Gastrocnemius medialis (tissue), 4 donors: Measurements from ENCODE around the gene GRIK4. TPM values are rescaled to one million over a fixed set of nuclear protein-coding genes. Genes with fewer than 3 reads are reported as not detected.

Experiments
- ATAC-seq, 2 donors: fragments of 150-250 bp; one replicate each; pipeline ENCODE4 v1.9.1; 2016
- DNase-seq, 2 donors: peaks; one replicate each; pipeline ENCODE4 v3.0.0-alpha.2; 2019
- H3K27ac ChIP-seq, 4 donors: fragments of 200-600 bp; sonication (generic); 1 replicate in 1 of 4; 2 replicates in 3 of 4; pipeline ENCODE4 v1.5.1; 2016 to 2018; ENCODE audit warnings: mild to moderate bottlenecking in 2 of 4, moderate library complexity in 1 of 4
- H3K27me3 ChIP-seq, 3 donors: fragments of 200-600 bp; sonication (generic) in 2 of 3; 1 replicate in 1 of 3; 2 replicates in 2 of 3; pipeline versions ENCODE4 v1.5.1 to v1.6.0; 2016 to 2019; ENCODE audit warnings: mild to moderate bottlenecking in 1 of 3, moderate library complexity in 1 of 3
- H3K36me3 ChIP-seq, 2 donors: fragments of 200-600 bp; sonication (generic) in 1 of 2; one replicate each; pipeline ENCODE4 v1.5.1; 2017 to 2018
- H3K4me1 ChIP-seq, 2 donors: fragments of 200-600 bp; sonication (generic) in 1 of 2; one replicate each; pipeline ENCODE4 v1.5.1; 2016 to 2017; ENCODE audit warnings: mild to moderate bottlenecking in 2 of 2
- H3K4me3 ChIP-seq, 4 donors: fragments of 200-600 bp; sonication (generic) in 3 of 4; 1 replicate in 1 of 4; 2 replicates in 3 of 4; pipeline ENCODE4 v1.5.1; 2016 to 2019; ENCODE audit warnings: mild to moderate bottlenecking in 2 of 4
- H3K9me3 ChIP-seq, 3 donors: fragments of 200-600 bp; sonication (generic) in 2 of 3; 1 replicate in 1 of 3; 2 replicates in 2 of 3; pipeline ENCODE4 v1.5.1; 2016 to 2019
- POLR2A ChIP-seq, 2 donors: fragments of 450-650 bp; IDR thresholded peaks; one replicate each; pipeline ENCODE4 v1.6.1; 2017; ENCODE audit warnings: antibody characterized with exemption in 2 of 2, mild to moderate bottlenecking in 2 of 2, moderate library complexity in 2 of 2
- in situ Hi-C, 4 donors: fragments of 200-750 bp; cut with MboI; loops; one replicate each; pipeline versions ENCODE4 v1.15.0 to v1.8.0; 2017; ENCODE audit warnings: low sequenced_read_pairs in 4 of 4
- intact Hi-C: fragments of 100-400 bp; cut with DNase I; formaldehyde crosslinking; loops from one replicate; pipeline ENCODE4 v1.15.1; 2023; ENCODE audit warnings: low total_unique reads
- total RNA-seq, 4 donors: library from RNA; depleted of rRNA; stranded (reverse); fragments of >200 nt; gene quantifications; one replicate each; pipeline versions ENCODE4 v1.1.0 to v1.2.3, GENCODE V29; 2016
- TF ChIP-seq, protein P1 (sequence below), 5 experiments: fragments of 450-650 bp in 3 of 5; fragments of 200-600 bp in 2 of 5; sonication (generic) in 2 of 5; IDR thresholded peaks in 4 of 5; conservative IDR thresholded peaks in 1 of 5; 1 replicate in 4 of 5; 2 replicates in 1 of 5; pipeline ENCODE4 v1.5.1; 2016 to 2019; ENCODE audit warnings: antibody characterized with exemption in 5 of 5, mild to moderate bottlenecking in 3 of 5, moderate library complexity in 3 of 5

GRIK4 gene
- total RNA-seq, 4 donors from 2014 or later: 0.42 TPM; not detected in 3

DNA sequence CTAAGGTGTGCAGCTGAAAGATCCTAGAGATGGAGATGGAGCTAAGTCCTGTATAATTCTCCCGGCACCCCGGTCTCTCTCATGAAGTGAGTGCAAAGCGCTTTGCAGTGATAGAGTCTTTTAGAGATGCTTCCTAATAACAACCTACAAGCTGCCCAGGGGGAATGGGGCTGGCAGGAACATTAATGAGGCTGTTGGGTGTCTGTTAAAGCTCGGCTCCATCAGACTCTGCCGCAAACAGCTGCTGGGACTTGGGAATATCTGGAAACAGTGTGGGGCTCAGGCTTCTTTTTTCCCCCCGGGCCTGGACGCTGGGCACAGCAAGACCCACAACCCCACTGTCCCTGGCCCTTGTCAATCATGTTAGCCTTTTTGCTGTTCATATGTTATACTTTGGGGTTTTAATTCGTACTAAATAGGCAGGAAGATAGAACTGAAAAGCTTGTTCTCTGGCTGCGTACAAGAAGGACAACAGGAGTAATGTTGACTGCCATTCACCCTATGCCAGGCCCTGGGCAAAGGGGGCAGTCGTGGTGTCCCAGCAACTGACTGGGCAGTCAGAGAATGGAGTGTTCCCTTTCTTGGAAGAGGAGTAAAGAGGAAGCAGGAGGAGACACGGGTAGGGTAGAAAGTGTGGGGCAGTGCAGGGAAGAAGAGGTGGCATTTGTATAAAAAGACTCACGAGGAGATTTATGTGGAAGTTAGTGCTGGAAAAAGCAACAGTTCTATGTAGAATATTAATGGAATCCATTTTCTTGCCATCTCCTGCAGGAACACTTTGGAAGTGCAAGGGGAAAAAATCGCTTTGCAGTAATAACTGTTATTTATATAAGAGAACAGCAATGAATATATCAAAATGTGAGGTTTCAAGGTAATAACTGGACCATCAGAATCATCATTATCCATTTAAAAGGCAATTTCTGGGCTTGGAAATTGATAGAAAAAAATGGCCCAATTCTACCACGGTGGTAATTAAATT lies 232.8 kb downstream of the GRIK4 start:
- no peak for ATAC-seq
- in situ Hi-C loops (no loop called here), intact Hi-C loops (no loop called here)
- TF ChIP-seq, protein P1, sequence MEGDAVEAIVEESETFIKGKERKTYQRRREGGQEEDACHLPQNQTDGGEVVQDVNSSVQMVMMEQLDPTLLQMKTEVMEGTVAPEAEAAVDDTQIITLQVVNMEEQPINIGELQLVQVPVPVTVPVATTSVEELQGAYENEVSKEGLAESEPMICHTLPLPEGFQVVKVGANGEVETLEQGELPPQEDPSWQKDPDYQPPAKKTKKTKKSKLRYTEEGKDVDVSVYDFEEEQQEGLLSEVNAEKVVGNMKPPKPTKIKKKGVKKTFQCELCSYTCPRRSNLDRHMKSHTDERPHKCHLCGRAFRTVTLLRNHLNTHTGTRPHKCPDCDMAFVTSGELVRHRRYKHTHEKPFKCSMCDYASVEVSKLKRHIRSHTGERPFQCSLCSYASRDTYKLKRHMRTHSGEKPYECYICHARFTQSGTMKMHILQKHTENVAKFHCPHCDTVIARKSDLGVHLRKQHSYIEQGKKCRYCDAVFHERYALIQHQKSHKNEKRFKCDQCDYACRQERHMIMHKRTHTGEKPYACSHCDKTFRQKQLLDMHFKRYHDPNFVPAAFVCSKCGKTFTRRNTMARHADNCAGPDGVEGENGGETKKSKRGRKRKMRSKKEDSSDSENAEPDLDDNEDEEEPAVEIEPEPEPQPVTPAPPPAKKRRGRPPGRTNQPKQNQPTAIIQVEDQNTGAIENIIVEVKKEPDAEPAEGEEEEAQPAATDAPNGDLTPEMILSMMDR (IDR thresholded peaks at IDR 0.05 in 4 of 5, conservative IDR thresholded peaks at IDR 0.05 in 1 of 5): no peak
- TF ChIP-seq POLR2A (IDR thresholded peaks at IDR 0.05): no peak
- H3K36me3 ChIP-seq: no peaks in the 10 kb centered on the region
- H3K27me3 ChIP-seq: peaks cover 0 to 9% (median 0%) of the 10 kb centered on the region in 3 donors
- no peak overlapping the region for H3K4me3 ChIP-seq
- no peaks in the 10 kb centered on the region for H3K9me3 ChIP-seq
- DNase-seq: no peak
- no peak overlapping the region for H3K27ac ChIP-seq
- no peaks in the 10 kb centered on the region for H3K4me1 ChIP-seq

DNA sequence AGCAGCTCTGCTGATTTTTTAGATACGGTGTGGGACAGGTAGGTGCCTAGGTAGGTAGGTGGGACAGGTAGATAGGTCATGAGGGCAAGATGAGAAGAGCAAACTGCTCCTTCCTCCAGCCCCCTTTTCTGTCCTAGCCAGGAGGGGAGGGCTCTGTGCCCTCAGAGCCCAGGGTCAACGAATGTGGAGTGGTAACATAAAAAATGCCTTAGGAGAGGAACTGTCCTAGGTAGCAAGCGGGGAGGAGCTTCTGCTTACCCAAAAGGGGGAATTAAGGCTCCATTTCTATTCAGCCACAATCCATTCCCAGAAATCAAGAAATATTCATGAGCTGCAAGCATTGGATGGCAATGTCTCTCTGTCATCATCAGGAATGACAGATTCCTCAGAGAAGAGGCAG lies 234.8 kb downstream of the GRIK4 start:
- ATAC-seq (no peak), DNase-seq (no peak)
- Histone ChIP-seq H3K4me3 (no peak overlapping the region), H3K36me3 (no peaks in the 10 kb centered on the region), H3K27ac (no peak overlapping the region), H3K4me1 (no peaks in the 10 kb centered on the region), H3K27me3 (peaks cover 0 to 9% (median 0%) of the 10 kb centered on the region in 3 donors), H3K9me3 (no peaks in the 10 kb centered on the region)
- TF ChIP-seq, protein P1 (IDR thresholded peaks at IDR 0.05 in 4 of 5, conservative IDR thresholded peaks at IDR 0.05 in 1 of 5): no peak
- TF ChIP-seq POLR2A (IDR thresholded peaks at IDR 0.05): no peak
- in situ Hi-C loops (no loop called here), intact Hi-C loops (no loop called here)

DNA sequence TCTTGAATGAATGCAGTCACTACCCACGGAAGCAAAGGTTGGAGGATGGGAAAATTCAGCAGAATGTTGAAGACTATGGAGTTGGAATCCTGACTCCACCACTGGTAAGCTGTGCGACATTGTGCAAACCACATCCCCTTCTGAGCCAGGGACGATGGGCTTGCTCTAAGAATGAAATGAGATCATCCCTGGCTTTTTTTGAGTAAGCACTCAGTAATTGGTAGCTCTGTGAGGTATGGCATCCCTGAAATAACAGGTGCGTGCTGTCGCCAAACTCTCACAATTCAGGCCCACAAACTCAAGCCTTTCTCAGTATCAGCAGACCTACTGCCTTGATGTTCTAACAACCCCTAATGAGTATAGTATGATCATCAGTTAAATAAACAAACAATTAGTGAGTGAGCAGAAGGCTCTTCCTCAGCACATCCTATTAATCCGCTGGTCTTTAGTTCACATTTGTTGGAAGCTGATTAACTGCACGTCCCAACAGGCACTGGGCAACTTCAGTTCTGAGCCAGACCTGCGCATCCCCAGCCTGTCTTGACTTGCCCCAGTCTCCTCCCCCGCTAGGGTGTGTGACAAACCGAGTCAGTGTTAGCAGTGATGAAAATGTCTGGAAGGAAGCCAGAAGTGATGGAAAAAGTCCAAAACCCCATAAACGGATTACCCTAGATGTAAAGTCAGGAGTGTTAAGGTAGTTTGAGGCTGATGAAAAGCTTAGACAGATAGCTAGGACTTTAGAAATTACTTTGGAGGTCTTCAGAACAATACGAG lies 235.5 kb downstream of the GRIK4 start:
- H3K4me1 ChIP-seq: no peaks in the 10 kb centered on the region
- DNase-seq (no peak), ATAC-seq (no peak)
- peaks cover 0 to 7% (median 0%) of the 10 kb centered on the region in 3 donors for H3K27me3 ChIP-seq
- intact Hi-C loops: no loop called here
- no peak overlapping the region for H3K4me3 ChIP-seq
- TF ChIP-seq, protein P1 (IDR thresholded peaks at IDR 0.05 in 4 of 5, conservative IDR thresholded peaks at IDR 0.05 in 1 of 5): no peak
- no peak for TF ChIP-seq POLR2A (IDR thresholded peaks at IDR 0.05)
- in situ Hi-C loops: no loop called here
- no peaks in the 10 kb centered on the region for H3K36me3 ChIP-seq
- H3K27ac ChIP-seq: no peak overlapping the region
- H3K9me3 ChIP-seq: no peaks in the 10 kb centered on the region

DNA sequence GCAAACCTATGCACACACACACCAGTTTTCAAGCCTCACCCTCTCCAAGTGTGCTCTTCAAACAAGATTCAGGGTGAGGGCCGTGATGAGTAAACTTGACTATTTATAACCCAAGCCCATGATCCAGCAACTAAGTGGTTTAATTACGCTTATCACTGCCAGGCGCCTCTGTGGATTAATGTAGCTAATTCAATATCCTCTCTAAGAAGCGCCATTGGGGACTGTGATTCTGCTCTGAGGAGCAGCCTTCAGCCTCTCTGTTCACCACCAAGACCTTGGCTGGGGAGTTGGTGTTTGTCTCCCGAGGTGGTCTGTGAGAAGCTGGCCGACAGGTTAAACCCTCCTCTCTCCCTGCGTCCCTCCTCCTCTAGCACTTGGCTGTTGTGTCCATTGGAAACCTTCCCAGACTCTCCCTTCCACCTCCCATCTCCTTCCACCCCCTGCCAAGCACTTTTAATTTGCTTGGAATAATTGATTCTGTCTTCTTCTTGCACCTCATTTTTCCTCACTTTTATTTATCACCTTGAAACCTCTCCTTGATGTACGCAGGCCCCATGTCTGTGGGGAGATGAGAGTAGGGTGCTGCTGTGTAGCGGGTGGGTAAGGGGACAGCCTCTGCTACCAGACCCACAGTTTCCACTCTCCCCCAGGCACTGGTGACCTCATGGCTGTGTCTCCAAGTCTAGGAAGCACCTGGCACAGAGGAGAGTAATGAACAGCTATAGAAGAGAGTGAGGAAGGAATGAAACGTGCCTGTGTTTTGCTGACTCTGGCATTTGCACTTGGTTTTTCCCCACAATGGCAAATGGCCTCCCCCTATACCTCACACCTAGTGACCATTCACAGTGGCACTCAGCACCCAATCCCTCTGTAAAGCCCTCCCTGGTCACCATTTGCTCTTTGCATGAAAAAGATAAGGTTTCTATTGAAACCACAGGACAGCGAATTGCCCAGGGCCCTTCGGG lies 236.6 kb downstream of the GRIK4 start:
- ATAC-seq (no peak), DNase-seq (no peak)
- peaks cover 0 to 7% (median 0%) of the 10 kb centered on the region in 3 donors for H3K27me3 ChIP-seq
- TF ChIP-seq, protein P1 (IDR thresholded peaks at IDR 0.05 in 4 of 5, conservative IDR thresholded peaks at IDR 0.05 in 1 of 5): no peak
- no peak for TF ChIP-seq POLR2A (IDR thresholded peaks at IDR 0.05)
- no peaks in the 10 kb centered on the region for H3K36me3 ChIP-seq
- H3K4me1 ChIP-seq: no peaks in the 10 kb centered on the region
- no peak overlapping the region for H3K4me3 ChIP-seq
- intact Hi-C loops: no loop called here
- in situ Hi-C loops: no loop called here
- no peak overlapping the region for H3K27ac ChIP-seq
- H3K9me3 ChIP-seq: no peaks in the 10 kb centered on the region
